GM18868 (cell line): ENCODE measurements around the gene CFAP20DC.
"Not testable (repeated sequence)": the region's sequence is repeated elsewhere in the genome, so short reads cannot be mapped to it uniquely, and the experiment has no call there.

Source experiments
- ATAC-seq: cut with Tn5 transposase; IDR thresholded peaks from one replicate; pipeline ENCODE4 v1.9.1; 2021; ENCODE audit warnings: mild to moderate bottlenecking, moderate library complexity; ENCODE audit not compliant: unreplicated experiment

The CFAP20DC gene

GRCh38 chr3:58707390-58707930 lies 342.4 kb downstream of the CFAP20DC start:
- ATAC-seq = no peak

GRCh38 chr3:58706395-58707167 lies 343.2 kb downstream of the CFAP20DC start:
- no peak for ATAC-seq

GRCh38 chr3:58704745-58705144 lies 345.1 kb downstream of the CFAP20DC start:
- ATAC-seq = no peak

- not testable (repeated sequence) for ATAC-seq
Observed at GRCh38 chr3:58704304-58704703, 345.5 kb downstream of the CFAP20DC start.

DNA sequence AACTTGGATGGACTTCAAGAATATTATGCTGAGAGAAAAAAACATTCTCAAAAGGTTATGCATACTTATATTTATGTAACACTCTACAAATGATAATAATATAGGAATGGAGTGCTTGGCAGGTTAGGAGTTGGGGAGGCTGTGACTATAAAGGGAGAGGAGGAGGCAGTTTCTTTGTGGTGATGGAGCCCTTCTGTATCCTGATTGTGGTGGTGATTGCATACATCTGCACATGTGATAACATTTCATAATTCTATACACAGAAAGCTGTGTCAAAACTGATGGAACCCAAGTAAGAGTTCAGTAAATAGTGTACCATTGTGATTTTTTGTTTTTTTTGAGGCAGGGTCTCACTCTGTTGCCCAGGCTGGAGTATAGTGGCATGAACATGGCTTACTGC lies 351.6 kb downstream of the CFAP20DC start:
- no peak for ATAC-seq

DNA sequence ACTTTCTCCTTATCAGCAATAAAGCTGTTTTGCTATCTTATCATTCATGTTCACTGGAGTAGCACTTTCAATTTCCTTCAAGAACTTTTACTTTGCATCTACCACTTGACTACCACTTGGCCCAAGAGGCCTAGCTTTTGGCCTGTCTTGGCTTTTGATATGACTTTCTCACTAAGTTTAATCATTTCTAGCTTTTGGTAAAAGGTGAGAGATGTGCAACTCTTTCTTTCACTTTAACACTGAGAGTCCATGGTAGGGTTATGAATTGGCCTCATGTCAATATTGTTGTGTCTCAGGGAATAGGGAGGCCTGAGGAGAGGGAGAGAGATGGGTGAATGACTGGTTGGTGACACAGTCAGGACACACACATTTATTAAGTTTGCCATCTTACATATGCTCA lies 352.3 kb downstream of the CFAP20DC start:
- ATAC-seq = peak; percentile 41

DNA sequence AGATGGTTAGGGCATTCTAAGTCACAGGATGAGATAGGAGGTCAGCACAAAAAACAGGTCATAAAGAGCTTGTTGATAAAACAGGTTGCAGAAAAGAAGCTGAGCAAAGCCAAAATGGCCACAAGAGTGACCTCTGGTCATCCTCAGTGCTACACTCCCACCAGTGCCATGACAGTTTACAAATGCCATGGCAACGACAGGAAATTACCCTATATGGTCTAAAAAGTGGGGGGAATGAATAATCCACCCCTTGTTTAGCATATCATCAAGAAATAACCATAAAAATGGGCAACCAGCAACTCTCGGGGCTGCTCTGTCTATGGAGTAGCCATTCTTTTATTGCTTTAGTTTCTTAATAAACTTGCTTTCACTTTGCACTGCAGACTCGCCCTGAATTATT lies 353.0 kb downstream of the CFAP20DC start:
- not testable (repeated sequence) for ATAC-seq

- no peak for ATAC-seq
Observed at GRCh38 chr3:58696093-58696492, 353.7 kb downstream of the CFAP20DC start.

- ATAC-seq = not testable (repeated sequence)
Observed at GRCh38 chr3:58695284-58695683, 354.5 kb downstream of the CFAP20DC start.

DNA sequence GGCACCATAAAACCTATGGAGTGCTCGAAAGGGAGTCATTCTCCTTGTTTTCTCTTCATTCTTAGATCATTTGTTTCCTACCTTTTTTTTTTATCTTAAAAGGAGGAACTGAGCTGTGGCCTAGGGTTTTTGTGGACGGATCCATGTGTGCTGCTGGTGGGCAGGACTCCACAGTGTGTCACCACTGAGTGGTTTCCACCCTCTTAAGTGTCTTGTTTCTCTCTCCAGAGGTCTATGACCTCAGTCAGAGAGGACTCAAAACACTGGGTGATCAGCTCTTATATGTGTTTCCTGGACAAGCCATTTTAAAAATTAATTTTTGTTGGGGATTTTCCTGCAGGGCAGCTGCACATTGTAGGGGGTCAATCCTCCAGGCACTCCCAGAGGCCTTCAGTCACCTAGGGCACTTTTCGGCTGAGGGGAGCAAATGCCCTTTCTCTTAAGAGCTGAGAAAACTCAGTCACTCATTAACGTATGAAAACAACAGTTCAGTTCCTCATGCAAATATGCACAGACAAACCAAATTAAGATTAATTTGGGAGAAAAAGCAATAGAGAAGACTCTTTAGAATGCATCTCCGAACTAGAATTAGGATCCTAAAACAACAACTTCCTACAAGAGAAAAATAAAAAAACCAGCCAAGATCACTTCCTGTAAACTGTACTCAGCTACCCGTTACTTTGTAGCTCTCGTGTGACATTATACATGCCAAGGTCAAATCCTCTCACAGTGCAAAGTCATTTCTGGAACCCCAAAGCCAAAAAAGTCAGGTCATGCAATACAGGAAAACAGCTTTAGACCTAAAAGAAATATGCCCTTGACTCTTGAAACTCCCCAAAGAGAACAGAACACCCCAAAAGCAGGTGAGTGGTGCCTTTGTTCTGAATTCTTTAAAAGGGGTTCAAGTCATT lies 355.6 kb downstream of the CFAP20DC start:
- no peak for ATAC-seq

DNA sequence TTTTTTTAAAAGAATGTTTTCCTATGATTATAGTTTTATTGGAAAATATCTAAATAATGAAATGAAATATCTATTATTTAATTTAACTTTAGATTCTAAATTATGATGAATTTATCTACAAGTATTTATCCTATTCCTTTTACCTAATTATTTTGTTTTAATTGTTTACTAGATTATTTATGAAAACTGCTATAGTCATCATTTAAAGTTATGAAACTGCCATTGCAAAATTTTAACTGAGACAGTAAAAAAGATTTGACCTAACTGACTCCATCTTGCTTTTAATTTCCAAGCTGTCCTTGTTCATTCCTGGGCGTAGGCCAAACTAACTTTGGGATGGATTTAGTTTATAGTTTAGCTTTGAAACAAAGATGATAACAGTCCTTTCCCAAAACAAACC lies 357.3 kb downstream of the CFAP20DC start:
- ATAC-seq = no peak
